ENCODE data around the gene MARCOL. TPM values are rescaled to one million over a fixed set of nuclear protein-coding genes. Genes with fewer than 3 reads are reported as not detected.
"Not testable (repeated sequence)": the region's sequence is repeated elsewhere in the genome, so short reads cannot be mapped to it uniquely, and the experiment has no call there.

Gene MARCOL
- total and polyA plus RNA-seq, 4 donors = 0.14 TPM; not detected in 3

GRCh38 chr5:148255456-148255855 lies 17.1 kb downstream of the MARCOL start:
- peaks cover 10% of the 10 kb centered on the region for H3K9me3 ChIP-seq (ENCODE audit: control insufficient read depth, insufficient read depth, low read length)
- H3K4me3 ChIP-seq (ENCODE audit: low read depth, low read length) = no peak overlapping the region
- H3K4me1 ChIP-seq (ENCODE audit: control insufficient read depth, insufficient read depth, low read length) = no peaks in the 10 kb centered on the region
- no peak for DNase-seq (ENCODE audit: low read depth in 4 of 6, low spot score in 6 of 6)
- no peaks in the 10 kb centered on the region for H3K27me3 ChIP-seq (ENCODE audit: control insufficient read depth, insufficient read depth, low read length)
- H3K27ac ChIP-seq (ENCODE audit: low read depth, low read length) = no peak overlapping the region
- no peaks in the 10 kb centered on the region for H3K36me3 ChIP-seq (ENCODE audit: control insufficient read depth, insufficient read depth, low read length)

- Histone ChIP-seq H3K4me3 (ENCODE audit: low read depth, low read length) (no peak overlapping the region), H3K36me3 (ENCODE audit: control insufficient read depth, insufficient read depth, low read length) (no peaks in the 10 kb centered on the region), H3K27me3 (ENCODE audit: control insufficient read depth, insufficient read depth, low read length) (no peaks in the 10 kb centered on the region), H3K4me1 (ENCODE audit: control insufficient read depth, insufficient read depth, low read length) (no peaks in the 10 kb centered on the region), H3K9me3 (ENCODE audit: control insufficient read depth, insufficient read depth, low read length) (peaks cover 10% of the 10 kb centered on the region), H3K27ac (ENCODE audit: low read depth, low read length) (no peak overlapping the region)
- no peak for DNase-seq (ENCODE audit: low read depth in 4 of 6, low spot score in 6 of 6)
- no CpG with 5 or more reads among the region's 2 CpGs for WGBS (ENCODE audit: insufficient coverage)
These were observed 21.0 kb downstream of the MARCOL start for GRCh38 chr5:148259288-148259687.

GRCh38 chr5:148261221-148261620 lies 22.9 kb downstream of the MARCOL start:
- H3K9me3 ChIP-seq (ENCODE audit: control insufficient read depth, insufficient read depth, low read length) = peaks cover 8% of the 10 kb centered on the region
- H3K36me3 ChIP-seq (ENCODE audit: control insufficient read depth, insufficient read depth, low read length) = no peaks in the 10 kb centered on the region
- no peak for DNase-seq (ENCODE audit: low read depth in 4 of 6, low spot score in 6 of 6)
- H3K27ac ChIP-seq (ENCODE audit: low read depth, low read length) = no peak overlapping the region
- no peak overlapping the region for H3K4me3 ChIP-seq (ENCODE audit: low read depth, low read length)
- H3K4me1 ChIP-seq (ENCODE audit: control insufficient read depth, insufficient read depth, low read length) = no peaks in the 10 kb centered on the region
- no peaks in the 10 kb centered on the region for H3K27me3 ChIP-seq (ENCODE audit: control insufficient read depth, insufficient read depth, low read length)

GRCh38 chr5:148267962-148268361 lies 29.6 kb downstream of the MARCOL start:
- no peaks in the 10 kb centered on the region for H3K9me3 ChIP-seq (ENCODE audit: control insufficient read depth, insufficient read depth, low read length)
- no peak for DNase-seq (ENCODE audit: low read depth in 4 of 6, low spot score in 6 of 6)
- no peaks in the 10 kb centered on the region for H3K36me3 ChIP-seq (ENCODE audit: control insufficient read depth, insufficient read depth, low read length)
- 58% methylated on average over 2 of the region's 3 CpGs for WGBS (ENCODE audit: insufficient coverage)
- no peak overlapping the region for H3K4me3 ChIP-seq (ENCODE audit: low read depth, low read length)
- no peaks in the 10 kb centered on the region for H3K27me3 ChIP-seq (ENCODE audit: control insufficient read depth, insufficient read depth, low read length)
- no peaks in the 10 kb centered on the region for H3K4me1 ChIP-seq (ENCODE audit: control insufficient read depth, insufficient read depth, low read length)
- no peak overlapping the region for H3K27ac ChIP-seq (ENCODE audit: low read depth, low read length)

- Histone ChIP-seq H3K4me1 (ENCODE audit: control insufficient read depth, insufficient read depth, low read length) (no peaks in the 10 kb centered on the region), H3K4me3 (ENCODE audit: low read depth, low read length) (no peak within 1 kb of the TSS), H3K27ac (ENCODE audit: low read depth, low read length) (no peak within 1 kb of the TSS), H3K9me3 (ENCODE audit: control insufficient read depth, insufficient read depth, low read length) (no peaks in the 10 kb centered on the region), H3K36me3 (ENCODE audit: control insufficient read depth, insufficient read depth, low read length) (no peaks in the 10 kb centered on the region), H3K27me3 (ENCODE audit: control insufficient read depth, insufficient read depth, low read length) (no peaks in the 10 kb centered on the region)
- DNase-seq (ENCODE audit: low read depth in 4 of 6, low spot score in 6 of 6) = no peak
- WGBS (ENCODE audit: insufficient coverage) = 80% methylated on average over 4 of the region's 4 CpGs
These were observed 30.2 kb downstream of the MARCOL start, which contains the start of gene SPINK13 for GRCh38 chr5:148268566-148268965. TSS of gene SPINK13 (plus strand) at chr5:148268794. CDS start at chr5:148270073, 1,279 bp downstream.

- not testable (repeated sequence) for H3K27ac ChIP-seq (ENCODE audit: low read depth, low read length); H3K36me3 ChIP-seq (ENCODE audit: control insufficient read depth, insufficient read depth, low read length)
- no CpG with 5 or more reads among the region's 2 CpGs for WGBS (ENCODE audit: insufficient coverage)
These were observed 36.8 kb downstream of the MARCOL start for GRCh38 chr5:148275129-148275528.

GRCh38 chr5:148280893-148281292 lies 42.6 kb downstream of the MARCOL start:
- not testable (repeated sequence) for H3K27ac ChIP-seq (ENCODE audit: low read depth, low read length); H3K4me1 ChIP-seq (ENCODE audit: control insufficient read depth, insufficient read depth, low read length); DNase-seq (ENCODE audit: low read depth in 4 of 6, low spot score in 6 of 6); H3K36me3 ChIP-seq (ENCODE audit: control insufficient read depth, insufficient read depth, low read length); H3K9me3 ChIP-seq (ENCODE audit: control insufficient read depth, insufficient read depth, low read length); H3K4me3 ChIP-seq (ENCODE audit: low read depth, low read length); H3K27me3 ChIP-seq (ENCODE audit: control insufficient read depth, insufficient read depth, low read length)
- WGBS (ENCODE audit: insufficient coverage) = 84% methylated on average over 3 of the region's 5 CpGs

More at GRCh38 chr5:148275129-148275528, 36.8 kb downstream of the MARCOL start:
- H3K27me3 ChIP-seq (ENCODE audit: control insufficient read depth, insufficient read depth, low read length); DNase-seq (ENCODE audit: low read depth in 4 of 6, low spot score in 6 of 6); H3K9me3 ChIP-seq (ENCODE audit: control insufficient read depth, insufficient read depth, low read length); H3K4me3 ChIP-seq (ENCODE audit: low read depth, low read length); H3K4me1 ChIP-seq (ENCODE audit: control insufficient read depth, insufficient read depth, low read length): not testable (repeated sequence)

- 97% methylated on average over 4 of the region's 4 CpGs for WGBS (ENCODE audit: insufficient coverage)
- H3K9me3 ChIP-seq (ENCODE audit: control insufficient read depth, insufficient read depth, low read length) = not testable (repeated sequence)
These were observed 43.0 kb downstream of the MARCOL start for GRCh38 chr5:148281336-148281735.

GRCh38 chr5:148290271-148291195 lies 52.2 kb downstream of the MARCOL start:
- no peak overlapping the region for H3K4me3 ChIP-seq (ENCODE audit: low read depth, low read length)
- peak in 2 of 6 donors; percentile 21 to 34 for DNase-seq (ENCODE audit: low read depth in 4 of 6, low spot score in 6 of 6)
- H3K27me3 ChIP-seq (ENCODE audit: control insufficient read depth, insufficient read depth, low read length) = no peaks in the 10 kb centered on the region
- no peaks in the 10 kb centered on the region for H3K36me3 ChIP-seq (ENCODE audit: control insufficient read depth, insufficient read depth, low read length)
- no CpG with 5 or more reads among the region's 6 CpGs for WGBS (ENCODE audit: insufficient coverage)
- H3K27ac ChIP-seq (ENCODE audit: low read depth, low read length) = no peak overlapping the region
- no peaks in the 10 kb centered on the region for H3K4me1 ChIP-seq (ENCODE audit: control insufficient read depth, insufficient read depth, low read length)
- no peaks in the 10 kb centered on the region for H3K9me3 ChIP-seq (ENCODE audit: control insufficient read depth, insufficient read depth, low read length)

More at GRCh38 chr5:148281336-148281735, 43.0 kb downstream of the MARCOL start:
- not testable (repeated sequence) for H3K4me1 ChIP-seq (ENCODE audit: control insufficient read depth, insufficient read depth, low read length); DNase-seq (ENCODE audit: low read depth in 4 of 6, low spot score in 6 of 6); H3K27ac ChIP-seq (ENCODE audit: low read depth, low read length); H3K4me3 ChIP-seq (ENCODE audit: low read depth, low read length); H3K36me3 ChIP-seq (ENCODE audit: control insufficient read depth, insufficient read depth, low read length); H3K27me3 ChIP-seq (ENCODE audit: control insufficient read depth, insufficient read depth, low read length)
